ENCODE results near the gene LRP1B.

Gene LRP1B

GRCh38 chr2:141311430-141311829 is 819.4 kb downstream of the LRP1B start:
- no peak overlapping the region for H3K4me3 ChIP-seq

DNA sequence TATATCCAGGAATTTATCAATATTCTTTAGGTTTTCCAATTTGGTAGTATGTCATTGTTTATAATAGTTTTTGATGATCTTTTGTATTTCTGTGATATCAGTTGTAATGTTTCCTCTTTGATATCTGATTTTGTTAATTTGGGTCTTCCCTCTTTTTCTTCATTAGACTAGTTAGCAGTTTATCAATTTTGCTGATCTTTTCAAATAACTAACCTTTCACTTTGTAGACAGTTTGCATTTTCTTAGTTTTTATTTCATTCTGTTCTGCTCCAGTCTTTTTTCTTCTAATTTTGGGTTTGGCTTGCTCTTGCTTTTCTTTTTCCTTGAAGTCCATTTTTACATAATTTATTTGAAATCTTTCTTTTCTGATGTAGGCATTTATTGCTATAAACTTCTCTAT is 824.4 kb downstream of the LRP1B start:
- TF ChIP-seq Cebpa-rat (IDR thresholded peaks at IDR 0.05) = no peak
- Histone ChIP-seq H4K20me1 (no peaks in the 10 kb centered on the region), H3K4me3 (no peak overlapping the region), H3K27me3 (no peaks in the 10 kb centered on the region), H3K4me1 (no peaks in the 10 kb centered on the region), H3K9me3 (no peaks in the 10 kb centered on the region), H3K9ac (no peak overlapping the region), H3K36me3 (no peaks in the 10 kb centered on the region), H3K27ac (no peak overlapping the region), H3K4me2 (no peak overlapping the region)

More at GRCh38 chr2:141311430-141311829, 819.4 kb downstream of the LRP1B start:
- Histone ChIP-seq H3K36me3 (no peaks in the 10 kb centered on the region), H3K4me2 (no peak overlapping the region), H4K20me1 (no peaks in the 10 kb centered on the region), H3K27ac (no peak overlapping the region), H3K9ac (no peak overlapping the region), H3K4me1 (no peaks in the 10 kb centered on the region), H3K9me3 (no peaks in the 10 kb centered on the region), H3K27me3 (no peaks in the 10 kb centered on the region)
- TF ChIP-seq Cebpa-rat (IDR thresholded peaks at IDR 0.05) = no peak

- Histone ChIP-seq H3K27me3 (no peaks in the 10 kb centered on the region), H3K9me3 (no peaks in the 10 kb centered on the region), H4K20me1 (no peaks in the 10 kb centered on the region), H3K4me2 (no peak overlapping the region), H3K9ac (no peak overlapping the region), H3K4me3 (no peak overlapping the region), H3K27ac (no peak overlapping the region), H3K36me3 (no peaks in the 10 kb centered on the region), H3K4me1 (no peaks in the 10 kb centered on the region)
- TF ChIP-seq Cebpa-rat (IDR thresholded peaks at IDR 0.05) = no peak
Observed at GRCh38 chr2:141301551-141301950, 829.3 kb downstream of the LRP1B start.

GRCh38 chr2:141280037-141280436 is 850.8 kb downstream of the LRP1B start:
- Histone ChIP-seq H3K4me2 (peak overlapping the region; percentile 48), H3K4me3 (no peak overlapping the region), H3K36me3 (no peaks in the 10 kb centered on the region), H3K9ac (no peak overlapping the region), H3K27me3 (no peaks in the 10 kb centered on the region), H4K20me1 (no peaks in the 10 kb centered on the region), H3K27ac (no peak overlapping the region), H3K4me1 (peaks cover 46% of the 10 kb centered on the region), H3K9me3 (peaks cover 4% of the 10 kb centered on the region)
- no peak for TF ChIP-seq Cebpa-rat (IDR thresholded peaks at IDR 0.05)

DNA sequence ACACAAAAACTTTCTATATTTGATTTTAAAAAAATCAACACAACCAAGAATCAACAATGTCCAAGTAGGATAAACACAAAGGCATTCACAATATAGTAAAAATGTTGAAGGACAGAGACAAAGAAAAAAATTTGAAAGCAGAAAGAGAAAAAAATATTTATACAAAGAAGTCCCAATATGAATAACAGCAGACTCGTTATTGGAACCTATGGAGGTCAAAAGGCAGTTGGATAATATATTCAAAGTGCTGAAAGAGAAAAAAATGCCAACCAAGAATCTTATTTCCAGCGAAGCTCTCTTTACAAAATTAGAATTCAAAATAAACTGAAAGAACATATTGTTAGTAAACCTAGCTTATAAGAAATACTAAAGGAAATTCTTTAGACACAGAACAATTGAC is 859.5 kb downstream of the LRP1B start:
- Histone ChIP-seq H3K27me3 (no peaks in the 10 kb centered on the region), H3K4me3 (no peak overlapping the region), H3K9me3 (no peaks in the 10 kb centered on the region; the same call in 1 of the 2 replicates), H3K4me2 (no peak overlapping the region), H3K36me3 (no peaks in the 10 kb centered on the region), H4K20me1 (no peaks in the 10 kb centered on the region), H3K4me1 (peaks cover 13% of the 10 kb centered on the region), H3K9ac (no peak overlapping the region), H3K27ac (no peak overlapping the region)
- no peak for TF ChIP-seq Cebpa-rat (IDR thresholded peaks at IDR 0.05)

- TF ChIP-seq Cebpa-rat (IDR thresholded peaks at IDR 0.05) = no peak
- H3K27me3 ChIP-seq = no peaks in the 10 kb centered on the region
Observed at GRCh38 chr2:141264848-141265247, 866.0 kb downstream of the LRP1B start.

GRCh38 chr2:141260911-141261310 is 869.9 kb downstream of the LRP1B start:
- peaks cover 6% of the 10 kb centered on the region for H3K9me3 ChIP-seq
- no peak overlapping the region for H3K4me3 ChIP-seq
- H3K4me2 ChIP-seq = no peak overlapping the region
- H3K4me1 ChIP-seq = no peaks in the 10 kb centered on the region
- H3K36me3 ChIP-seq = no peaks in the 10 kb centered on the region
- TF ChIP-seq Cebpa-rat (IDR thresholded peaks at IDR 0.05) = no peak
- H4K20me1 ChIP-seq = no peaks in the 10 kb centered on the region
- no peaks in the 10 kb centered on the region for H3K27me3 ChIP-seq
- H3K27ac ChIP-seq = no peak overlapping the region
- no peak overlapping the region for H3K9ac ChIP-seq

More at GRCh38 chr2:141264848-141265247, 866.0 kb downstream of the LRP1B start:
- Histone ChIP-seq H3K4me2 (no peak overlapping the region), H3K36me3 (no peaks in the 10 kb centered on the region), H3K9me3 (peaks cover 6% of the 10 kb centered on the region), H4K20me1 (no peaks in the 10 kb centered on the region), H3K9ac (no peak overlapping the region), H3K27ac (no peak overlapping the region), H3K4me1 (no peaks in the 10 kb centered on the region), H3K4me3 (no peak overlapping the region)

- Histone ChIP-seq H3K4me2 (no peak overlapping the region), H3K4me1 (no peaks in the 10 kb centered on the region), H3K27ac (no peak overlapping the region), H3K4me3 (no peak overlapping the region), H4K20me1 (no peaks in the 10 kb centered on the region), H3K36me3 (no peaks in the 10 kb centered on the region), H3K9ac (no peak overlapping the region), H3K9me3 (0 out of 2 replicates have a peak, but pooled peaks cover under 1% of the 10 kb centered on the region), H3K27me3 (no peaks in the 10 kb centered on the region)
- no peak for TF ChIP-seq Cebpa-rat (IDR thresholded peaks at IDR 0.05)
Observed at GRCh38 chr2:141259683-141260082, 871.1 kb downstream of the LRP1B start.

- Histone ChIP-seq H3K4me3 (no peak overlapping the region), H3K27me3 (no peaks in the 10 kb centered on the region)
- TF ChIP-seq Cebpa-rat (IDR thresholded peaks at IDR 0.05) = no peak
Observed at GRCh38 chr2:141242008-141242407, 888.8 kb downstream of the LRP1B start.

DNA sequence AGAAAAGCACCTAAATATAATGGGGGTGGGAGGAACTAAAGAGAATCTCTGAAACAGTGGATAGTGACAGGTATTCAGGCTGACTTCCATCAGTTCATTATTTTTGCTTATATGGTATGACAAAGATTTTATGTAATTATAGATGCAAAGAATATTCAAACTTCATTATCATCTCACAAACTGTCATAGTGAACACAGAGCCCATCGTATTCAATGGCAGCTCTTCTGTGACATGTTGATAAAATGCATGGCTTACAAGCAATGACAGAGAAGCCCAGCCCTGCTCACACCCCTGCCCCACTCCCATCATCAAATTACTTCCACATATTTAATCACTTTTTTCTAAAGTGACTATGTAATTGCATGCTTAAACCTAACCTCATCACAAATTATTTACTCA is 904.3 kb downstream of the LRP1B start:
- H3K27ac ChIP-seq = no peak overlapping the region
- H3K4me2 ChIP-seq = no peak overlapping the region
- no peak overlapping the region for H3K9ac ChIP-seq
- H3K27me3 ChIP-seq = no peaks in the 10 kb centered on the region
- no peaks in the 10 kb centered on the region for H3K36me3 ChIP-seq
- H3K4me1 ChIP-seq = no peaks in the 10 kb centered on the region
- no peak for TF ChIP-seq Cebpa-rat (IDR thresholded peaks at IDR 0.05)
- H3K4me3 ChIP-seq = no peak overlapping the region
- H4K20me1 ChIP-seq = no peaks in the 10 kb centered on the region
- H3K9me3 ChIP-seq = 0 out of 2 replicates have a peak, but pooled peaks cover 3% of the 10 kb centered on the region

More at GRCh38 chr2:141242008-141242407, 888.8 kb downstream of the LRP1B start:
- no peaks in the 10 kb centered on the region for H4K20me1 ChIP-seq
- H3K36me3 ChIP-seq = no peaks in the 10 kb centered on the region
- no peak overlapping the region for H3K4me2 ChIP-seq
- H3K9me3 ChIP-seq = no peaks in the 10 kb centered on the region
- no peak overlapping the region for H3K27ac ChIP-seq
- no peaks in the 10 kb centered on the region for H3K4me1 ChIP-seq
- no peak overlapping the region for H3K9ac ChIP-seq

DNA sequence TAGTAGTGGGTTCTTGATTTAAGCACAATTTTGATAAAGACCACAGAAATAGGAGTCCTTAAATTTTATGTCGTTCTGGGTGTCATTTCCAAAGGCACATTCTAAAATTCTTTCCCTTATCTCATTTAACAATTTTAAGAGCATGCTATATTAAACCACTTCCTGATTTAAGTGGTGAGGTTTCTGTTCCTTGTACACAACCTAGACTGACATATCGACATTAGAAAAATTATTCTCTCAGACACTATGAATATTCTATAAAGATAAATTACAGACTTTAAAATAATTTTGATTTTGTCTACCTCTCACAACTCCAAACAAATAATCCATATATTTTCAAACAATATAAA is 923.8 kb downstream of the LRP1B start:
- Histone ChIP-seq H3K9ac (no peak overlapping the region), H3K27me3 (no peaks in the 10 kb centered on the region), H3K4me3 (no peak overlapping the region), H3K36me3 (no peaks in the 10 kb centered on the region), H3K27ac (peak overlapping the region; percentile 33; the same call in 1 of the 2 replicates), H3K4me1 (peaks cover 13% of the 10 kb centered on the region), H3K9me3 (peaks cover 13% of the 10 kb centered on the region), H3K4me2 (peak overlapping the region; percentile 61), H4K20me1 (no peaks in the 10 kb centered on the region)
- no peak for TF ChIP-seq Cebpa-rat (IDR thresholded peaks at IDR 0.05)
